ENCODE data around the gene PRADC1.

Gene PRADC1

DNA sequence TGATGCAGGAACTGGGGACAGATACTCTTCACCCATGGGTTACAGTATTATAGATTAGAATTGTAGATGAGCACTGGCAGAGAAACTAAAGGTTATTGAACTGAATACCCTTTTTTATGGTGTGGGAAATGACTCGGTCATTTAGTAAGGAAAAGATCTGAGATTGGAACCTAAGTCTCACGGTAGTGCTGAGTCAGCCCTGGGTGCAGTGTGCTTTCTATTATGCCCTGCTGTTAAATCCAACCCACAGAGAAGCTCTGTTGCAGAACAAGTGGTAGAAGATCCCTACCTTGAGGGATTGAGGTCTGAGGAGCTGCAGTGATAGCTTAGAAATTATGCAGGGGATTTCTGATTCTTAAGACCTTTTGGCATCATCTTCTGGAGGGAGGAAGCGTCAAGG, 13.8 kb upstream of the PRADC1 start:
- no peak overlapping the region for H2AK5ac ChIP-seq (ENCODE audit: low read depth, low read length)
- WGBS, 2 donors (ENCODE audit: extremely low coverage in 2 of 2, insufficient read length in 2 of 2, insufficient replicate concordance in 1 of 2), result no CpG with 5 or more reads among the region's 3 CpGs
- no peak overlapping the region for H2BK15ac ChIP-seq (ENCODE audit: low read length)
- H2AFZ ChIP-seq (ENCODE audit: low read length), result no peak overlapping the region
- H3K9ac ChIP-seq (ENCODE audit: low read depth, low read length, poor library complexity), result no peak overlapping the region
- H3K14ac ChIP-seq (ENCODE audit: low read length), result no peak overlapping the region
- H3K23ac ChIP-seq (ENCODE audit: low read depth, low read length, poor library complexity), result no peak overlapping the region
- no peak overlapping the region for H2BK12ac ChIP-seq (ENCODE audit: low read length)
- H3K4me3 ChIP-seq (ENCODE audit: low read length in 2 of 2), result no peak overlapping the region
- no peaks in the 10 kb centered on the region for H3K9me3 ChIP-seq (replicated peaks in 1 of 2; ENCODE audit: control insufficient read depth in 2 of 2, insufficient read depth in 1 of 2, low read depth in 1 of 2, low read length in 2 of 2)
- no peak overlapping the region for H3K27ac ChIP-seq (replicated peaks; ENCODE audit: low read length)
- H2BK5ac ChIP-seq (ENCODE audit: low read length), result no peak overlapping the region
- H3K4me2 ChIP-seq (ENCODE audit: insufficient read depth, low read length, poor library complexity, severe bottlenecking), result no peak overlapping the region
- no peak overlapping the region for H4K91ac ChIP-seq (ENCODE audit: low read depth, low read length, poor library complexity)
- no peak overlapping the region for H2BK120ac ChIP-seq (ENCODE audit: low read depth, low read length)
- no peaks in the 10 kb centered on the region for H3K27me3 ChIP-seq (ENCODE audit: control insufficient read depth in 3 of 3, insufficient read depth in 3 of 3, low read depth in 1 of 3, low read length in 3 of 3)
- H3K79me1 ChIP-seq (ENCODE audit: low read depth, low read length), result peaks cover 5% of the 10 kb centered on the region
- no peak overlapping the region for H3K4ac ChIP-seq (ENCODE audit: low read length)
- no peak overlapping the region for H3K18ac ChIP-seq (ENCODE audit: low read length)
- H4K8ac ChIP-seq (ENCODE audit: low read depth, low read length), result no peak overlapping the region
- H3K4me1 ChIP-seq (ENCODE audit: control insufficient read depth in 2 of 2, insufficient read depth in 1 of 2, low read depth in 1 of 2, low read length in 2 of 2), result no peaks in the 10 kb centered on the region
- H3K36me3 ChIP-seq (replicated peaks in 1 of 2; ENCODE audit: control insufficient read depth in 2 of 2, insufficient read depth in 2 of 2, low read length in 2 of 2), result peaks cover 66 to 94% of the 10 kb centered on the region in 2 donors
- no peak for DNase-seq (ENCODE audit: low spot score)

DNA sequence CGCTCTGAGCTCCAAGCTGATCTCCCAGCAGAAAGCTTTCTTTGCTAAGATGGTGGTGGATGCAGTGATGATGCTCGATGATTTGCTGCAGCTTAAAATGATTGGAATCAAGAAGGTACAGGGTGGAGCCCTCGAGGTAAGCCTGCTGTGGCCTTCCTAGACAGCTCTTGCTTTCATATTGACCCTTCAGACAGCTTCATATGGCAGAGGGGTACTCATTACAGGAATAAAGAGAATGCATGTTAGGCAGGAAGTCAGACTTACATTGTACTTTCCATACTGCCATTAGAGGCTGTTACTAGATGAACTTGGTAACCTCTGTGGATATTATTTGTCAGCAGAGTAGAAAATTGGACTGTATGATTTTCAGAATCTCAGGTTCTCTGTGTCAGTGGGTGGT, 11.5 kb upstream of the PRADC1 start:
- no CpG with 5 or more reads among the region's 3 CpGs for WGBS, 2 donors (ENCODE audit: extremely low coverage in 2 of 2, insufficient read length in 2 of 2, insufficient replicate concordance in 1 of 2)

GRCh38 chr2:73243884-73244570, 11.0 kb upstream of the PRADC1 start:
- Histone ChIP-seq H3K27me3 (ENCODE audit: control insufficient read depth in 3 of 3, insufficient read depth in 3 of 3, low read depth in 1 of 3, low read length in 3 of 3) (no peaks in the 10 kb centered on the region), H3K36me3 (replicated peaks in 1 of 2; ENCODE audit: control insufficient read depth in 2 of 2, insufficient read depth in 2 of 2, low read length in 2 of 2) (peaks cover 53 to 93% of the 10 kb centered on the region in 2 donors), H3K18ac (ENCODE audit: low read length) (no peak overlapping the region), H3K9ac (ENCODE audit: low read depth, low read length, poor library complexity) (no peak overlapping the region), H2AK5ac (ENCODE audit: low read depth, low read length) (no peak overlapping the region), H3K9me3 (replicated peaks in 1 of 2; ENCODE audit: control insufficient read depth in 2 of 2, insufficient read depth in 1 of 2, low read depth in 1 of 2, low read length in 2 of 2) (no peaks in the 10 kb centered on the region), H2AFZ (ENCODE audit: low read length) (no peak overlapping the region), H3K14ac (ENCODE audit: low read length) (no peak overlapping the region), H2BK15ac (ENCODE audit: low read length) (no peak overlapping the region), H4K91ac (ENCODE audit: low read depth, low read length, poor library complexity) (no peak overlapping the region), H2BK120ac (ENCODE audit: low read depth, low read length) (no peak overlapping the region), H4K8ac (ENCODE audit: low read depth, low read length) (no peak overlapping the region), H2BK5ac (ENCODE audit: low read length) (no peak overlapping the region), H3K4ac (ENCODE audit: low read length) (no peak overlapping the region), H2BK12ac (ENCODE audit: low read length) (no peak overlapping the region), H3K4me1 (ENCODE audit: control insufficient read depth in 2 of 2, insufficient read depth in 1 of 2, low read depth in 1 of 2, low read length in 2 of 2) (no peaks in the 10 kb centered on the region), H3K4me3 (ENCODE audit: low read length in 2 of 2) (no peak overlapping the region), H3K27ac (replicated peaks; ENCODE audit: low read length) (no peak overlapping the region), H3K23ac (ENCODE audit: low read depth, low read length, poor library complexity) (no peak overlapping the region), H3K79me1 (ENCODE audit: low read depth, low read length) (peaks cover 6% of the 10 kb centered on the region), H3K4me2 (ENCODE audit: insufficient read depth, low read length, poor library complexity, severe bottlenecking) (no peak overlapping the region)
- no peak for DNase-seq (ENCODE audit: low spot score)
- WGBS, 2 donors (ENCODE audit: extremely low coverage in 2 of 2, insufficient read length in 2 of 2, insufficient replicate concordance in 1 of 2), result no CpG with 5 or more reads among the region's 5 CpGs

More for the DNA sequence above, 11.5 kb upstream of the PRADC1 start:
- Histone ChIP-seq H4K8ac (ENCODE audit: low read depth, low read length) (no peak overlapping the region), H3K27me3 (ENCODE audit: control insufficient read depth in 3 of 3, insufficient read depth in 3 of 3, low read depth in 1 of 3, low read length in 3 of 3) (no peaks in the 10 kb centered on the region), H3K79me1 (ENCODE audit: low read depth, low read length) (peaks cover 5% of the 10 kb centered on the region), H3K9me3 (replicated peaks in 1 of 2; ENCODE audit: control insufficient read depth in 2 of 2, insufficient read depth in 1 of 2, low read depth in 1 of 2, low read length in 2 of 2) (no peaks in the 10 kb centered on the region), H2BK5ac (ENCODE audit: low read length) (no peak overlapping the region), H2AFZ (ENCODE audit: low read length) (no peak overlapping the region), H3K9ac (ENCODE audit: low read depth, low read length, poor library complexity) (no peak overlapping the region), H3K4me2 (ENCODE audit: insufficient read depth, low read length, poor library complexity, severe bottlenecking) (no peak overlapping the region), H3K4me3 (ENCODE audit: low read length in 2 of 2) (no peak overlapping the region), H2BK120ac (ENCODE audit: low read depth, low read length) (no peak overlapping the region), H2BK15ac (ENCODE audit: low read length) (no peak overlapping the region), H3K4ac (ENCODE audit: low read length) (no peak overlapping the region), H3K27ac (replicated peaks; ENCODE audit: low read length) (no peak overlapping the region), H4K91ac (ENCODE audit: low read depth, low read length, poor library complexity) (no peak overlapping the region), H3K14ac (ENCODE audit: low read length) (no peak overlapping the region), H3K36me3 (replicated peaks in 1 of 2; ENCODE audit: control insufficient read depth in 2 of 2, insufficient read depth in 2 of 2, low read length in 2 of 2) (peaks cover 53 to 93% of the 10 kb centered on the region in 2 donors), H3K4me1 (ENCODE audit: control insufficient read depth in 2 of 2, insufficient read depth in 1 of 2, low read depth in 1 of 2, low read length in 2 of 2) (no peaks in the 10 kb centered on the region), H2BK12ac (ENCODE audit: low read length) (no peak overlapping the region), H3K23ac (ENCODE audit: low read depth, low read length, poor library complexity) (no peak overlapping the region), H3K18ac (ENCODE audit: low read length) (no peak overlapping the region), H2AK5ac (ENCODE audit: low read depth, low read length) (no peak overlapping the region)
- no peak for DNase-seq (ENCODE audit: low spot score)

- Histone ChIP-seq H2BK120ac (ENCODE audit: low read depth, low read length) (no peak overlapping the region), H4K91ac (ENCODE audit: low read depth, low read length, poor library complexity) (no peak overlapping the region), H4K8ac (ENCODE audit: low read depth, low read length) (no peak overlapping the region), H3K9ac (ENCODE audit: low read depth, low read length, poor library complexity) (no peak overlapping the region), H2BK5ac (ENCODE audit: low read length) (no peak overlapping the region), H3K79me1 (ENCODE audit: low read depth, low read length) (peaks cover 5% of the 10 kb centered on the region), H3K4me1 (ENCODE audit: control insufficient read depth in 2 of 2, insufficient read depth in 1 of 2, low read depth in 1 of 2, low read length in 2 of 2) (peaks cover 8 to 10% of the 10 kb centered on the region in 2 donors), H3K36me3 (replicated peaks in 1 of 2; ENCODE audit: control insufficient read depth in 2 of 2, insufficient read depth in 2 of 2, low read length in 2 of 2) (peaks cover 30 to 87% of the 10 kb centered on the region in 2 donors), H2BK12ac (ENCODE audit: low read length) (no peak overlapping the region), H2AK5ac (ENCODE audit: low read depth, low read length) (no peak overlapping the region), H3K18ac (ENCODE audit: low read length) (no peak overlapping the region), H2AFZ (ENCODE audit: low read length) (no peak overlapping the region), H2BK15ac (ENCODE audit: low read length) (no peak overlapping the region), H3K4me2 (ENCODE audit: insufficient read depth, low read length, poor library complexity, severe bottlenecking) (no peak overlapping the region), H3K4ac (ENCODE audit: low read length) (no peak overlapping the region), H3K23ac (ENCODE audit: low read depth, low read length, poor library complexity) (no peak overlapping the region), H3K27me3 (ENCODE audit: control insufficient read depth in 3 of 3, insufficient read depth in 3 of 3, low read depth in 1 of 3, low read length in 3 of 3) (no peaks in the 10 kb centered on the region), H3K27ac (replicated peaks; ENCODE audit: low read length) (no peak overlapping the region), H3K9me3 (replicated peaks in 1 of 2; ENCODE audit: control insufficient read depth in 2 of 2, insufficient read depth in 1 of 2, low read depth in 1 of 2, low read length in 2 of 2) (no peaks in the 10 kb centered on the region), H3K14ac (ENCODE audit: low read length) (no peak overlapping the region), H3K4me3 (ENCODE audit: low read length in 2 of 2) (no peak overlapping the region)
- no CpG with 5 or more reads among the region's 3 CpGs for WGBS, 2 donors (ENCODE audit: extremely low coverage in 2 of 2, insufficient read length in 2 of 2, insufficient replicate concordance in 1 of 2)
- no peak for DNase-seq (ENCODE audit: low spot score)
Measured at GRCh38 chr2:73239776-73240175, 6.7 kb upstream of the PRADC1 start.

Measured in neuronal stem cell (in vitro differentiated cells).